ENCODE data around the gene KIF26B.

- TF ChIP-seq EP300 (IDR thresholded peaks at IDR 0.05; ENCODE audit: low read depth) (no peak), POLR2A (IDR thresholded peaks at IDR 0.05) (no peak)
- TF ChIP-seq, protein P1, sequence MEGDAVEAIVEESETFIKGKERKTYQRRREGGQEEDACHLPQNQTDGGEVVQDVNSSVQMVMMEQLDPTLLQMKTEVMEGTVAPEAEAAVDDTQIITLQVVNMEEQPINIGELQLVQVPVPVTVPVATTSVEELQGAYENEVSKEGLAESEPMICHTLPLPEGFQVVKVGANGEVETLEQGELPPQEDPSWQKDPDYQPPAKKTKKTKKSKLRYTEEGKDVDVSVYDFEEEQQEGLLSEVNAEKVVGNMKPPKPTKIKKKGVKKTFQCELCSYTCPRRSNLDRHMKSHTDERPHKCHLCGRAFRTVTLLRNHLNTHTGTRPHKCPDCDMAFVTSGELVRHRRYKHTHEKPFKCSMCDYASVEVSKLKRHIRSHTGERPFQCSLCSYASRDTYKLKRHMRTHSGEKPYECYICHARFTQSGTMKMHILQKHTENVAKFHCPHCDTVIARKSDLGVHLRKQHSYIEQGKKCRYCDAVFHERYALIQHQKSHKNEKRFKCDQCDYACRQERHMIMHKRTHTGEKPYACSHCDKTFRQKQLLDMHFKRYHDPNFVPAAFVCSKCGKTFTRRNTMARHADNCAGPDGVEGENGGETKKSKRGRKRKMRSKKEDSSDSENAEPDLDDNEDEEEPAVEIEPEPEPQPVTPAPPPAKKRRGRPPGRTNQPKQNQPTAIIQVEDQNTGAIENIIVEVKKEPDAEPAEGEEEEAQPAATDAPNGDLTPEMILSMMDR (IDR thresholded peaks at IDR 0.05), result no peak
These were observed 454.8 kb downstream of the KIF26B start for GRCh38 chr1:245609354-245610150.

Measured in transverse colon (tissue), 3 donors.